AG08396 (cell line): ENCODE results near the gene MED9.
"Not testable (repeated sequence)": the region's sequence is repeated elsewhere in the genome, so short reads cannot be mapped to it uniquely, and the experiment has no call there.

Experiments
- DNase-seq: peaks from one replicate; pipeline ENCODE4 v3.0.0; 2012; ENCODE audit warnings: low spot score, mixed read lengths

Gene MED9

DNA sequence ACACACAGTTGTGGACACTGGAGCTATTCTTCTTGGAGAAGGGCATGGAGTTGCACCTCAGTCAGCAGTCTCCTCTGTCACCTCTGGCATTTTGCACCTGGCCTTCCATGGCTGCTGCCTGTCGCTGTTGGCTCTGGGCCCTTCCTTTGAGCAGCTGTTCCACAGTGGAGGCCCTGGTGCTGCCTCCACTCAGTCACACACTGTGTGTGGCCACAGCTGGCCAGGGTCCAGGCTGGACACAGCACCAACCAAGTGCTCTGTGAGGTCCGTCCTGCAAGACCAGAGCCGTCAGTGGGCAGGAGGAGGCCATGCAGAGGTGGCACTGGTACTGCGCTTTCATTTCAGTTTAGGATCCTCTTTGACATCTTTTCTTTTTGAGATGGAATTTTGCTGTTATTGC is 21.6 kb upstream of the MED9 start:
- no peak for DNase-seq

DNA sequence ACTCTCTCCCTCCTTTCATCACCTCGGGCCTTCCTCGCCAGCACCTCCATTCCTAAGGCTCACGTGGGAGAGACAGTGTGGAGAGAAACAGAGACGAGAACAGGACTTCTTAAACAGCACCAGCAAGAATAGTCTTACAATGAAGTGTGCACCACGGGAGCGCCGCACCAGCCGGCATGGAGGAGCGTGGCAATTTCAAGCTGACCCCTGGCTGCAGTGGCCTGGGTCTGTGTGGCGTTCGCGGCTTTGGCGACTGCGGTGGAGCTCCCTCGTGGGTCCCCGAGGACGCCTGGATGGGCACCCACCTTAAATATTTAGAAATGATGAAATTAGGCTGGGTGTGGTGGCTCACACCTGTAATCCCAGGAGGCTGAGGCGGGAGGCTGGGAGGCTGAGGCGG is 20.5 kb upstream of the MED9 start:
- no peak for DNase-seq

DNA sequence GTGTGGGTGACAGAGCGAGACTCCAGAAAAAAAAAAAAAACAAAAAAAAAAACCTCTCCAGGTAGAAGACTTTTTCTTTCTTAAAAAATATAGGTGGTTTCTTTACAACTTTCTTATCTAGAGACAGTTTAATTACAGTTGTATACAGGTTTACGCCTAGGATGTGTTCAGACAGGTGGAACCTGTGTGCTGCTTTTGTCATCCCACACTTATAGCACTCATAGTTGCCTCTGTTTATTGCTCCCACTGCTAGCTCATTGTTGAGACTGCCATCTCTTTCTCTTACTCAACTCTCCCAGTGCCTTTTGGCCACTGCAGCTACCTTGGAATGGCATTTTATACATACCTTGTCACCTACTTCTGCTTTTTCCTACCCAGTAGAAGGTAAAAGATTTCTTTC is 19.1 kb upstream of the MED9 start:
- DNase-seq: no peak

DNA sequence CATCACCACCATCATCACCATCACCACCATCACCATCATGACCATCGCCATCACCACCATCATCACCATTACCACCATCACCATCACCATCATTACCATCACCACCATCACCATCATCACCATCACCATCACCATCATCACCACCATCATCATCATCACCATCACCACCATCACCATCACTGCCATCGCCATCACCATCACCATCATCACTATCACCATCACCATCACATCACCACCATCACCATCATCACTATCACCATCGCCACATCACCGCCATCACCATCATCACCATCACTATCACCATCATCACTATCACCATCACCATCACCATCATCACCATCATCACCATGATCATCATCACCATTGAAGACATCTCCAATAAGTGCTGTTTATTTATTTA is 16.8 kb upstream of the MED9 start:
- DNase-seq: no peak

DNA sequence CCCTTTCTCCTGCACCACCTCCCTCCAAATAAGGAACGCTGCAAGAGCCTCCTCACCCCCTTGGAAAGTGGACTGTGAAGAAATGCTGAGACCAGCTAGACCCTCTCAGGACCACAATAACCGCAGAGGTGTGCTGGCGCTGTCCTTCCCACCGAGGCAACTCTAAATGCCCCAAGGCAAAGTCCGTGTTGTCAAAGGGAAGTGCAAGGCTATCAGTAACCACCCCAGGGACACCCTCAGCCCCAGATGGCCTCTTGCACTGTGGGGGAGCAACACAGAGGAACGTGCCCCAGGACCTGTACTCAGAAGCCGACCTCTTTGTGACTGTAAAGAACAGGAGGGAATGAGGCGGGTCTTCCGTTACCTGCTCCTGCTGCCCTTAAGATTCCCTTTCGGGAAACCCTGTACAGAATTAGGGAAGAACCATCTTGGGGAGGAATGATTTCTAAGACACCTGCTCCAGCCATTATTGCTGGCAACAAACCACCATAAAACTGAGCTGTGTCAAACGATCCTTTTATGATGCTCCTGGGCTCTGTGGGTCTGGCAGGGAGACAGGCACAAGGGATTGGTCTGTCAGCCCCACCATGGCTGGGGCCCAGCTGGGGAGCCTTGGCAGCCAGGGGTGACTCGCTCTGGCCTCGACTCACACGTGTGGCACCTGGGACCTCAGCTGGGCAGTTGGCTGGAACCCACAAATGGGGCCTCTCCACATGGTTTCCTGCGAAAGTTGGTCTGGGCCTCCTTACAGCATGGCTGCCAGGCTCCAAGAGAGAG is 14.6 kb upstream of the MED9 start:
- no peak for DNase-seq

DNA sequence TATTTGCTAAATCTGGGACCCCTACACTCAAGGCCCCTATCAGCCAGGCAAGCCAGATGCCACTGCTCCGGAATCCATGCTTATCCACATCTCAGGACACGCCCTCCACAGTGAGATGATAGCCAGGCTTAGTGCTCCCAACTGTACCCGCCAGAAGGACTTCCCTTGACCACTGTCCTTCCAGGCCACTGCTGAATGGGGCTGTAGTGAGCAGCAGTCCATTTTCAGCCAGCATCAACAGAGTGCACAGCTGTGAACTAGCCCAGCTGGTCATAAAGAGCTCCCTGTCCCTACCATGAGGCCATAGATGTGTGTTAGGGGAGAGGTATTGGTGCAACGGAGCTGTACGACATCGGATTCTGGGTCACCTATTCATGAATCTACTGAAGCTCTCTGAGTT is 13.0 kb upstream of the MED9 start:
- no peak for DNase-seq

DNA sequence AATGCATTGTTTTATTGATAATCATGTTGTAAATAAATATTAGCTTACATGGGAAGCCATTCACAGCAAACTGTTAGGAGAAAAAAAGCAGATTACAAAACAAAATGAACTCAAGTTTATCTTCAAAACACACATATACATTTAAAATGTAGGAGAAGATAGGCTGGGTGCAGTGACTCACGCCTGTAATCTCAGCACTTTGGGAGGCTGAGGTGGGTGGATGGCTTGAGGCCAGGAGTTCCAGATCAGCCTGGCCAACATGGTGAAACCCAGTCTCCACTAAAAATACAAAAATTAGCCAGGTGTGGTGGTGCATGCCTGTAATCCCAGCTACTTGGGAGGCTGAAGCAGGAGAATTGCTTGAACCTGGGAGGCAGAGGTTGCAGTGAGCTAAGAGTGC is 10.9 kb upstream of the MED9 start:
- not testable (repeated sequence) for DNase-seq

DNA sequence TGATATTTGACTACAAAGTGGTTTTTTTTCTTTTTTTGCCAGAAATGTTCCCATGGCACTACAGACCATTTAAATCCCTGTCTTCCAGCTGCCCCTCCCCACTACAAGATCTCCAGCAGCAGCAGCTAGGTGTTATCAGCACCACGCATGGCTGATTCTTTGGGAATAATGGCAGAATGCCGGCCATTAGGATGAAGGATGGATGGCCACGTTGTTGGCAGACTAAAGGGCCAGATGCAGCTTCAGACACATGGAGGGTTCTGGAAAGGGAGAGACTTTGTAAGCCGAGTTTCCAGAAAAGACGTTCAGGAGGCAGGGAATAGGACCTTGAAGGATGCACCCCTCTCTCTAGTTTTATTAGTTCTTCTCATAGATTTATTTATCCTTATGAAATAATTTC is 10.3 kb upstream of the MED9 start:
- DNase-seq: no peak

DNA sequence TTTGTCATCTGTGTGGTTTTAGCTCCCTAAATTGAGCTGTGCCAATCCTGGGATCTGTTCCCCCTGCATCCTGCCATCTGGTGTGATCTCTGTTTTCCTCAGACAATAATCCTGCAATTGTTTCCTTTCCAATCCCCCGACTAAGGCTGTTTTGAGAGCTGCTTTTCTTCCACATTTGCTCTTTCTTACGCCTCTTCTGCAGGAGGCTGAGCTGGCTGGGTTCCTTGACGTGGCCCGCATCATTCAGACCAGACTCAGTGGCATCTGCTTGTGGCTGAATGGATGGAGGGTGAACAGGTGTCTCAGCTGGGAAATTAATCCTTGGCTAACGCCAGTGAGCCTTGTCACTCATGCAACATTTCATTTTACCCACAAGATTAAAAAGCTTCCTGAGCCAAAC is 9.8 kb upstream of the MED9 start:
- no peak for DNase-seq

DNA sequence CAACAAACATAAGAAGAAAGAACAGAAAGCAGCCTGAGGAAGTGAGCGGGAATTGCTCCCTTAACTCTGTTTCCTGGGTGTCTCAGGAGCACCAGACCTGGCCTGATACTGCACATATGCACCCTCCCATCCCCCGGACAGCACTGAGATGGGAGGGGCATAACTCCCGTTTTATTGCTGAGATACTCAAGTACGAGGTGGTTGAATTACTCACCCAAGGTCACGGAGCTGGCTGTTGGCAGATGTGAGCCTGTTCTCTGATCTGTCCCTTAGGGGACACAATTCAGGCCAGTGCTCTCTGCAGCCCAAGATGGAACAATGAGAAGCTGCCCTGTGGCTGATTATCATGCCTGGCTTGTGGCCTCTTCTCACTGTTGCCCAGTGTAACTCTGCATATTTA is 9.1 kb upstream of the MED9 start:
- no peak for DNase-seq

DNA sequence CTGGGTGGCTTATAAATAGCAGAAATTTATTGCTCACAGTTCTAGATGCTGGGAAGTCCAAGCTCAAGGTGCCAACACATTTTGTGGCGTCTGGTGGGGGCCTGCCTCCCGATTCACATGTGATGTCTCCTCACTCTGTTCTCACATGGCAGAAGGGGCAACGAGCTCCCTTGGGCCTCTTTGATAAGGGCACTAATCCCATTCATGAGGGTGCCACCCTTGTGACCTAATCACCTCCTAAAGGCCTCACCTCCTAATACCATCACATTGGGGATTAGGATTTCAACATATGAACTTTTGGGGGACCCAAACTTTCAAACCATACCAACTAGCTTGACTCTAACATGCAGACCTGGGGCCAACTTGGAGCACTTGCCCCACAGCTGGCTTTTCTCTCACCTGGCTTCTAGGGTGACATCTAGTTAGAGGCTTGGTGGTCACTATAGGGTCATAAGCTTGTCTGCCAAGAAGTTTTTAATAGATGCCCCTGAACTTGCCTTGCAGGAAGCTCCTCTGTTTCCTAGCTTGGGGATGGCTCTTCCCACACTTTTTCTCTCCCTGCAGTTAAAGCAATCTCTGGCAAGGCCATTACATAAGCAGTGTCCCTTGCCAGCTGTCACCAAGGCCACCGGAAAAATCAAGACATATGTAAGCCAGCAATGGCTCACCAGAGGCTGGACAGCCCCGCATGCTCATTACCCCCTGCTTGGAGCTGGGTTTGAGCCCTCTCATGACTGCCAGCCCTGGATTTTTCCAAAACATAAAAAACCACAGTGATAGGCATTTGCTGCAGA is 8.4 kb upstream of the MED9 start:
- DNase-seq: no peak

DNA sequence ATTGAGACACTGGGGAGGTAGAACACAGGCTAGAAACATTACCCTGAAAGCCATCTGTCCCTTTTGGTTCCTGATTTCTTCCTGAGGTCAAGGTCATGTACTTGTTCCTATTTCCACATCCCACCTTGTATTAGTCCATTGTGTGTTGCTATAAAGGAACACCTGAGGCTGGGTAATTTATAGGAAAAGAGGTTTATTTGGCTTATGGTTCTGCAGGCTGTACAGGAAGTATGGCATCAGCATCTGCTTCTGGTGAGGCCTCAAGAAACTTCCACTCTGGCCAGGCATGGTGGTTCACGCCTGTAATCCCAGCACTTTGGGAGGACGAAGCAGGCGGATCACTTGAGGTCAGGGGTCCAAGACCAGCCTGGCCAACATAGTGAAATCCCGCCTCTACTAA is 7.4 kb upstream of the MED9 start:
- DNase-seq: no peak

DNA sequence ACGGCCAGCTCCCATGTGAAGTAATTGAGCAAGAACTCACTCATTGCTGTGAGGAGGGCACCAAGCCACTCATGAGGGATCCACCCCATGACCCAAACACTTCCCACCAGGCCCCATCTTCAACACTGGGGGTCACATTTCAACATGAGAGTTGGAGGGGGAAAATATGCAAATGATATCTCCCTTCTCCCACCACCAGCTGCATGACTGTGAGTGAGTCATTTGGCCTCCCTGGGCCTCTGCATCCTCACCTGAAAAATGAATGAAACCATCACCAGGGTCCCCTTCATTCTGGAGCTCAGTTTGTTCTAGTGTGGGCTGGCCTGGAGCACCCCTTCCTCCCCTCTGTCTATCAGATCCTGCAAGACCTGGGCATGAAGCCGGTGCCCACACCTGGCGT is 6.8 kb upstream of the MED9 start:
- DNase-seq: no peak

DNA sequence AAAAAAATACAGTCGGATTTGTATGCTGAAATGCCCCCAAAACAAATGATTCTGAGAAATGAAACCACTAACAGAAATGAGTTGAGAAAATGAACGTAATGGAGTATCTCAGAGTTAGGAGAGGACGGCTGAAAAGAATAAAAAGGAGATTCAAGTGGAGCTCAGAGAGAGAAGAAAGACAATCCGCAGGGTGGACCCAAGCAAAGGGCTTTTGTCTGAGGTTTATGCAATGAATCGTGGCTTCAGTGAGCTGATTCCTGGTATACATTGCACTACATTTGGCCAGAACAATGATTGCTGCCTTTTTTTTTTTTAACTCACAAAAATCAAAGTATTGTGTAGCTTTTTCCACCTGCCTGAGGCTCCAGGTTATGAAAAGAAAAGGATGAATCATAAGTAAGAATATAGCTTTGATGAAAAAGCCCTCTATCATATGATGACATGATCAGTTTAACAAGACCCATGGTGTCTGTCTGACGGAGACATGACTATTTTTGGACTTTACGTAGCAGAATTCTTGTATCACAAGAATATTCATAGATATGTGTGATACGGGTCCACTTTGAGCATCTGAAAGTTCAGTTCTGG is 4.4 kb upstream of the MED9 start:
- DNase-seq: no peak

DNA sequence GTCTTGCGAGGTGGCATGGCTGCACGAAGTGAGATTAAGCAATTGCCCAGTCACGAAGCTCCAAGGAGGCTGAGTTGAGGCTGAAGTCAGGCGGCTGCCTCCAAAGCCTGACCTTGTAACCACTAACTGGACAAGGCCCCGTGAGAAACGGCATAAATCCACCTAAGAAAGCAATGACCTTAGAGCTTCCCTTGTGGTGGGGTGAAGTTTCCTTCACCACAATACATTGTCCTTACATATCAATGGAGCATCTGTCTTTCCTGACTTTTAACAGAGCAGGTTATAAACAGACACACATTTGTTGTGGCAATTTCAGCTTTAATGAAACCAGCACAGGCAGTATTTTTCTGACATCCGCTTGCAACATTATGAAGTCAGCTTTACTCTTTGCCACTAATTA is 2.5 kb upstream of the MED9 start:
- DNase-seq: no peak

DNA sequence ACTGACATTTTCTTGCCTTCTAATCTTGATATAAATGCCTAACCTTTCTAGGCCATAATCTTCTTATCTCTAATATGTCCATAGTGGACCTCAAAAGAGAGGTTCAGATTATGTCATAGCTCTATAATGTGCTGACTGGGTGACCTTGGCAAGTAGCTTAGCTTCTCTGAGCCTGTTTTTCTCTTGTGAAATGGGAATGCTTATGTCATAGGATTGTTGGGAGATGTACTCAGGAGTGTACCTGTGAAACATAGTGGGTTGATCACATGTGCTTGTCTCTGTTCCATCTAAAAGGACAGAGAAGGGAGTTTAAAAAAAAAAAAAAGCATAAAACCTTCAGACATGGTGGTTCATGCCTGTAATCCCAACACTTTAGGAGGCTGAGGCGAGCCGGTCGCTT is 2.4 kb downstream of the MED9 start:
- DNase-seq: no peak

DNA sequence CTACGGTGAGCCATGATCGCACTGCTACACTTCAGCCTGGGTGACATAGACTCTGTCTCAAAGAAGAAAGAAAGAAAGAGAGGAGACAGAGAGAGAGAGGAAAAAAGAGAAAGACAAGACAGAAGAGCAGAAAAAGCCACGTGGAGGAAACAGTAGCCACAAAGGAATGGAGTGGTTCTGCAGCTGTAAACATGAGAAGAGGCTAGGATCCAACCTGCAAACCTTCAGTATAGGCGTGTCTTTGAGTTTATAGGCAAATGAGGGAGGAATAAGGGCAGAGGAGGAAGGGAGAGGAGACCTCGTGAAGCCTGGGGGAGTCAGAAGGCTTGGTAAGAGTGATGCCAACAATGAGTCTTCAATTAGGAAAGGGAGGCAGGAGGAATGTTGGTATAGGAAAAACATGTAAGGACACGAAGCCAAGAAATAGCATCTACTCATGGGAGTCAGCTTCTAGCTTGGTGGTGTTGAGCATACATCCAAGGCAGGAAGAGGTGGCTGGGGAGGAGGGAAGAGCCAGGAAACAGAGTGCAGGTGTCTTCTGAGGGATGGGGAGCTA is 3.9 kb downstream of the MED9 start:
- no peak for DNase-seq

DNA sequence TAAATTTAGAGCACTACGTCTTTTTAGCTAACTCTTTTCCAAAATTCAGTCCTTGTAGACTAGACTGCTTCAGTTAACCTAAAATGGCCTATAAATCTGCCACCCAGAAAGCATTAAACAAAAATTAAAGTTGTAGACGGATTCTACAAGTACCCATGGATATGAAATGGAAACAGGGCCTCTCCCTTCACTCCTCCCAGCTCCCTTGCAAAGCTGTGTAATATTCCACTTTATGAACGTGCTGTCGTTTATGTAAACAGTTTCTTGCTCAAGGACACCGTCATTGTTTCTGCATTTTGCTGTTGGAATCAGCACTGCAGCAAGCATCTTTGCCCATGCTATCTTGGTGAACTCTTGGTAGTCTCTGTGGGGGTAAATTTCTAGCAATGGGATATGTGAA is 5.1 kb downstream of the MED9 start:
- no peak for DNase-seq

DNA sequence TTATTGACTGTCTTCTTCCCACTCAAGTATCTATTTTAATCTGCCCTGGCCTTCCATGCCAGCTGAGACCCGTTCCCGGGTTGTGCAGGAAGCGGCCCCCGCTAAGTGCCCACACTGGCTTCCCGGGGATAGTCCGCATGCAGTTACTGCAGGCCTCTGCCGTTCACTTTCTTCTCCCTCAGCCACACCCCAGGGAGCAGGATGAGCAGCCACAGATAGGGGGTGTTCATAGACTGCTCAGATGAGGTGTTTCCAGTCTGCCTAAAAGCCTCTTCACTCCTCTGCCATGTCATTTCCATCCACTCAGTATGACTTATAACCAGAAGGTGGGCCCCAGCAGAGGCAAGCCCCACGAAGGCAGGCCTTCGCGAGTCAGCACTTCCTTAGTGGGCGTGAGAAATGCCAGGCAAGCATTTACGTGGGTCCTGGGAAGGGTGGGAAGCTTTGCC is 7.7 kb downstream of the MED9 start:
- DNase-seq: no peak

DNA sequence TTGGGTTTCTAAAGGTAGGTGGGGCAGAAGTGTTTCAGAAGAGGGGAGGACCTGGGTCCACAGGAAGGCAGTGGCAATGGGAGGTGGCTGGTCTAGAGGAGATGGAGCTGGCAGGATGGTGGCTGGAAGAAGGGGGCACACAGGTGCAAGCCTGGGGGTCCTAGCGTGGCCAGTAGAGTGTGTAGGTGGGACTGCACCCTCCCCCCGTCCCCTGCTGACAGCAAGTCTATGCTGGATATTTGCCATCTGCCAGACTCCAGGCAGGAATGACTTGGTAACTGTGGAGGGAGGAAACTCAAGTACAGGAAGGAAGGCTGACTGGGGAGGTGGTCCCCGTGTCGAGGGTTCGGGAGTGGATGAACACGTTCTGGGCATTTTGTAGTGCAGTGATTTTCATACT is 8.6 kb downstream of the MED9 start:
- DNase-seq: no peak

DNA sequence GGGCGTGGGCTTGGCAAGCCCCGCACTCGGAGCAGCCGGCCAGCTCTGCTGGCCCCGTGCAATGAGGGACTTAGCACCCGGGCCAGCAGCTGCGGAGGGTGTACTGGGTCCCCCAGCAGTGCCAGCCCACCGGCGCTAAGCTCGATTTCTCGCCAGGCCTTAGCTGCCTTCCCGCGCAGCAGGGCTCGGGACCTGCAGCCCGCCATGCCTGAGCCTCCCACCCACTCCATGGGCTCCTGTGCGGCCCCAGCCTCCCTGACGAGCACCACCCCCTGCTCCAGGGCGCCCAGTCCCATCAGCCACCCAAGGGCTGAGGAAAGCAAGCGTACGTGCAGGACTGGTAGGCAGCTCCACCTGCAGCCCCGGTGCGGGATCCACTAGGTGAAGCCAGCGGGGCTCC is 9.6 kb downstream of the MED9 start:
- DNase-seq: not testable (repeated sequence)

DNA sequence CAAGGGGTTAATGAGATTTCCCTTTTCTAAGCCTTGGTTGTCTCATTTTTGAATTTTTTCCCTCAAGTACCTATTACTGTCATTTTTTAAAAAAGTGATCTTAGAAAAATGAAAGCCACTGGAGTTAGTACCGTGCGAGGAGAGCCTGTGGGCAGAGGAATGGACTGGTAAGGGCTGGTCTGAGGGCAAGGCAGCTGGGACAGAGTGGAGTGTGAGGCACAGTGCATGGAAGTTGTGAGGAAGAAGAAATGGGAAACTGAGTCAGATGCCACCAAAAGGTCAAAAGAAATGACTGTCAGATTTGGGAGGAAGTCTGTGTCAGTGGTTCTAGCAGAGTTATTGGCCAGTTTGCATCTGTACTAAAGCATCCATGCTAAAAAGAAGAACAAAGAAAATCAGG is 11.2 kb downstream of the MED9 start:
- DNase-seq: no peak

DNA sequence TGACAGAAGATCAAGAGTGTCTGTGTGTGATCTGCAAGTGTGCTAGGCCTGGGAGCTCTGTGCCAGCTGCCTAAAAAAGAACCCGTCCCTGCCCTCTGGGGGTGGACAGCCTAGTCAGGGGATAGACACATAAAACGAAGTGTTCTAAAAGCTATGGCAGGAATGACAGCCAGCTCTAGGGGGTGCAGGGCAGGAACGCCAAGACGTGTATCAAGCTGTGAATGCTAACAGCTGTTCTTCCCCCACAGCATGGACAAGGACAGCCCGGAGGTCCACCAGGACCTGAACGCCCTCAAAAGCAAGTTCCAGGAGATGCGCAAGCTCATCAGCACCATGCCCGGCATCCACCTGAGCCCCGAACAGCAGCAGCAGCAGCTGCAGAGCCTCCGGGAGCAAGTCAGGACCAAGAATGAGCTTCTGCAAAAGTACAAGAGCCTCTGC is 14.3 kb downstream of the MED9 start:
- DNase-seq: no peak
